PC-3 (cell line): ENCODE data around the gene PPIL3.

Experiments
- CTCF ChIP-seq: fragments of 300-600 bp; sonication (generic); conservative IDR thresholded peaks from 2 replicates; pipeline ENCODE4 v1.5.1; 2017; ENCODE audit warnings: antibody characterized with exemption, low read depth, mild to moderate bottlenecking, low read length
- EZH2 ChIP-seq: fragments of 300-600 bp; sonication (generic); IDR thresholded peaks from one replicate; pipeline ENCODE4 v1.6.1; 2017; ENCODE audit warnings: antibody characterized with exemption, mild to moderate bottlenecking, low read length; ENCODE audit not compliant: unreplicated experiment
- EZH2phosphoT487 ChIP-seq: fragments of 300-600 bp; sonication (generic); IDR thresholded peaks from 2 replicates; pipeline ENCODE4 v1.6.1; 2018; ENCODE audit warnings: mild to moderate bottlenecking, antibody characterized with exemption, low read length, borderline replicate concordance

GRCh38 chr2:200871151-200871550 lies 17.7 kb downstream of the PPIL3 start:
- no peak for TF ChIP-seq CTCF
- TF ChIP-seq EZH2 = no peak
- no peak for TF ChIP-seq EZH2phosphoT487
